VCaP (cell line): Measurements from ENCODE around the gene EFHC1.
A peak's percentile ranks its signal among the peaks of the same experiment; 100 is the strongest.

Experiments used
- H3K27ac ChIP-seq: fragments of 450-650 bp; 2 replicates; pipeline ENCODE4 v1.5.1; 2017
- CTCF ChIP-seq: fragments of 450-650 bp; conservative IDR thresholded peaks from 2 replicates; pipeline ENCODE4 v1.5.1; 2017; ENCODE audit warnings: mild to moderate bottlenecking, moderate library complexity

The EFHC1 gene

GRCh38 chr6:52410979-52411378 lies 9.2 kb upstream of the EFHC1 start:
- no peak for TF ChIP-seq CTCF

GRCh38 chr6:52411911-52412310 lies 8.2 kb upstream of the EFHC1 start:
- TF ChIP-seq CTCF: no peak
- H3K27ac ChIP-seq: no peak overlapping the region

More at GRCh38 chr6:52410979-52411378, 9.2 kb upstream of the EFHC1 start:
- H3K27ac ChIP-seq: no peak overlapping the region

GRCh38 chr6:52415333-52415732 lies 4.8 kb upstream of the EFHC1 start:
- TF ChIP-seq CTCF: no peak
- no peak overlapping the region for H3K27ac ChIP-seq

- TF ChIP-seq CTCF: no peak
- H3K27ac ChIP-seq: no peak overlapping the region
Measured at GRCh38 chr6:52415917-52416628, 4.1 kb upstream of the EFHC1 start.

- H3K27ac ChIP-seq: no peak overlapping the region
- peak; percentile 80 for TF ChIP-seq CTCF
Measured at GRCh38 chr6:52416629-52417151, 3.5 kb upstream of the EFHC1 start.

GRCh38 chr6:52417675-52418111 lies 2.4 kb upstream of the EFHC1 start:
- no peak for TF ChIP-seq CTCF
- no peak overlapping the region for H3K27ac ChIP-seq

- no peak overlapping the region for H3K27ac ChIP-seq
- no peak for TF ChIP-seq CTCF
Measured at GRCh38 chr6:52418606-52419005, 1.5 kb upstream of the EFHC1 start.
